Umbilical cord (tissue), 2 donors: ENCODE results near the gene SETDB2. TPM values are rescaled to one million over a fixed set of nuclear protein-coding genes. Genes with fewer than 3 reads are reported as not detected.

Experiments used
- DNase-seq: peaks from one replicate; pipeline ENCODE4 v3.0.0-alpha.2; 2015; ENCODE audit warnings: low spot score
- total RNA-seq: library from RNA; depleted of rRNA; stranded (reverse); fragments of >200 nt; gene quantifications from one replicate; pipeline ENCODE4 v1.2.3, GENCODE V29; 2014; ENCODE audit warnings: low replicate concordance; ENCODE audit not compliant: insufficient read depth

The SETDB2 gene, protein sequence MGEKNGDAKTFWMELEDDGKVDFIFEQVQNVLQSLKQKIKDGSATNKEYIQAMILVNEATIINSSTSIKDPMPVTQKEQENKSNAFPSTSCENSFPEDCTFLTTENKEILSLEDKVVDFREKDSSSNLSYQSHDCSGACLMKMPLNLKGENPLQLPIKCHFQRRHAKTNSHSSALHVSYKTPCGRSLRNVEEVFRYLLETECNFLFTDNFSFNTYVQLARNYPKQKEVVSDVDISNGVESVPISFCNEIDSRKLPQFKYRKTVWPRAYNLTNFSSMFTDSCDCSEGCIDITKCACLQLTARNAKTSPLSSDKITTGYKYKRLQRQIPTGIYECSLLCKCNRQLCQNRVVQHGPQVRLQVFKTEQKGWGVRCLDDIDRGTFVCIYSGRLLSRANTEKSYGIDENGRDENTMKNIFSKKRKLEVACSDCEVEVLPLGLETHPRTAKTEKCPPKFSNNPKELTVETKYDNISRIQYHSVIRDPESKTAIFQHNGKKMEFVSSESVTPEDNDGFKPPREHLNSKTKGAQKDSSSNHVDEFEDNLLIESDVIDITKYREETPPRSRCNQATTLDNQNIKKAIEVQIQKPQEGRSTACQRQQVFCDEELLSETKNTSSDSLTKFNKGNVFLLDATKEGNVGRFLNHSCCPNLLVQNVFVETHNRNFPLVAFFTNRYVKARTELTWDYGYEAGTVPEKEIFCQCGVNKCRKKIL
- 9.4 TPM for total RNA-seq

GRCh38 chr13:49443704-49444523 lies at the start of gene SETDB2, which contains the start of gene CAB39L:
Gene SETDB2 (plus strand): TSS chr13:49444274. CDS start chr13:49451894, 7,620 bp downstream.
Gene CAB39L (minus strand): TSS chr13:49444064. CDS start chr13:49382910, 61,154 bp downstream.
- peak; percentile 99 for DNase-seq

GRCh38 chr13:49395451-49395865 lies 48.6 kb upstream of the SETDB2 start:
- peak; percentile 20 for DNase-seq

GRCh38 chr13:49395878-49396380 lies 48.1 kb upstream of the SETDB2 start:
- no peak for DNase-seq

DNA sequence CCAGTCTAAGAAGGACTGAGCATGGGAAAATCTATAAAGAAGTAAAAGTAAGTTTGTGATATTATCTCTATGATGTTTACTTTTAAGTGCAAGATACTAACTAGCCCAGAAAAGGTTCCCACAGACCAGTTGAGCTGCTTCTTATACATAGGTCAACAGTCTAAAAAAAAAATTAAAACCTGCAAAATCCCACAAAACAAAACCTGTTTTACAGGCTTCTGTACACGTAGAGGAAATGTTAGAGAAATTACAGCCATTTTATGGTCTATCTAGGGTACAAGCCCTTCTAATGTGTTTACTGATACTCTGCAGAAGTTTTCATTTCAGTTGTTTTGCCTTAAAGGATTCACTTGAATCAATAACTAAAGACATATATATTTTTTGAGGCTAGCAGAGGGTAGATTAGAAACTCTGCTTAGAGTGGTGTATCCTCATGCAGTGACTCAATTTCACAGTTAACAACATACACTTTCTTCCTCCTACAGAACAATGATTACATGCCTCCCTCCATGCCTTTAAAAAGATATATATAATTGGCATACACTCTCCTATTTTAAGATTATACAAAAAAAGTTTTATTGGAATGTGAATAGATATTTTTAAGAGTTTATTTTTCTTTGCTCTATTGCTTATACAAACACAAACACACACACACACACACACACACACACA lies 44.1 kb upstream of the SETDB2 start:
- DNase-seq: peak; percentile 56

DNA sequence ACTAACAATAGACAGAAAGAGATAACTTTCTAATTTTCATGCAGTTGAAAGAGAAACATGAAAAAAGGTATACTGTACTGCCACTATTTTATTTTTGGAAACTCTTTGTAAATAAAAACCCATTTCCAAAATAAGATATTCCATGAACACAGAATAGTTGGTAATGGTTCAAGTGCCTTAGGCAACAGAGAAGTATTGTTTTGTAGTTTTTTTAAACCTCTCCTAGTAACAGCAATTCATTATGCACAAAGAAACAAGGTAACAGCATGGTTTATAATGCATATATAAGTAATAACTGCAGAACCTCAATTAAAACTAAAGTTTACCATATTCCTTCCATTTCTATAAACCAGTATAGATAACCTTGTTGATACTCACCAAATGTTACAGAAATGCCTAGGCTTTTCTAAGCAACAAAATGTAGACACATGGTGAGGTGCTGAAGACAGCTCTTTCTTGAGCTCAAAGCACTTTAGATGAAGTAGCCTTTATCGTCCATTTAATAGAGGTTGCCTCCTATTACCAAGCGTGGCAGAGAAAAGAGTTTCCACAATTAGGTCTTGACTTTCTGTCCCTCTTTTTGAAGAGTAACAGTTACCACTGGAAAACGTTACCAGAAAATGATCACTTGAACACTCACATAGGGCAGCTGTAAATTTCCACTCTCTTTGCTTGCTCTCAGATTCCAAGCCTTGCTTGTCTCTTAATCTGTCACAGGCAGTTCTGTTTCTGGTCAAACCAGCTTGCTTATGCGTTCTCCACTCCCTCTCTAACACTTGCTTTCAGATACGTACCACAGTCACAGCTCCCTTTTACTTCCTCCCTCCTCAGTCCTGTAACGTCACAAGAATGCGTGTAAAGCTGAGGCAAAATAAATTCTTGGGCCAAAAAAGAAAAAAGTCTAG lies 43.1 kb upstream of the SETDB2 start:
- DNase-seq: peak; percentile 91

GRCh38 chr13:49403996-49404702 lies 39.9 kb upstream of the SETDB2 start:
- no peak for DNase-seq

DNA sequence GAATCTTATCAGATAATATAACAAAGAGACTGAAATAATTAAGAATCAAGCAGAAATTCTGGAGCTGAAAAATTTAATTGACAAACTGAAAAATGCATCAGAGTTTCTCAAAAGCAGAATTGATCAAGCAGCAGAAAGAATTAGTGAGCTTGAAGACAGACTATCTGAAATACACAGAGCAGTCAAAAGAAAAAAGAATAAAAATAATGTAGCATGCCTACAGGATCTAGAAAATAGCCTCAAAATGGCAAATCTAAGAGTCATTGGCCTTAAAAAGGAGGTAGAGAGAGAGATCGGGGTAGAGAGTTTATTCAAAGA lies 39.4 kb upstream of the SETDB2 start:
- no peak for DNase-seq

- DNase-seq: no peak
Observed at GRCh38 chr13:49407068-49407467, 37.0 kb upstream of the SETDB2 start.

- DNase-seq: no peak
Observed at GRCh38 chr13:49407936-49408335, 36.1 kb upstream of the SETDB2 start.

- DNase-seq: no peak
Observed at GRCh38 chr13:49409008-49409407, 35.1 kb upstream of the SETDB2 start.

GRCh38 chr13:49410006-49410405 lies 34.1 kb upstream of the SETDB2 start:
- no peak for DNase-seq

DNA sequence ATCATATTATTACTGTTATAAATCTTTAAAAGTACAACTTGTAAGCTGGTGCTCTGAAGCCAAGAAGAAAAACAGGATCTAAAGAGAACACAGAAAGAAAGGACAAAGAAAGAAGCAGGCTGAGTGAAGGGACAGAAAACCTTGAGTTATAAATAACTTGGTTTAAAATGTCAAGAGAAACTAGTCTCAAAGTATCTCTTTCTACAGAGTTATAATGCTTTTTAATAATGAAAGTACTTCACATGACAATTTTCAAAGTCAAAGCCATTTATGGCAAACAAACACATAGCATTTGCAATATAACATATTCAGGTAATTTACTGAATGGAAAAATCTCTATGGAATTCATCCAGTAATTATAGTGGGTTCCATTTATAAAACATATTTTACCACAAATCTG lies 33.6 kb upstream of the SETDB2 start:
- DNase-seq: no peak

DNA sequence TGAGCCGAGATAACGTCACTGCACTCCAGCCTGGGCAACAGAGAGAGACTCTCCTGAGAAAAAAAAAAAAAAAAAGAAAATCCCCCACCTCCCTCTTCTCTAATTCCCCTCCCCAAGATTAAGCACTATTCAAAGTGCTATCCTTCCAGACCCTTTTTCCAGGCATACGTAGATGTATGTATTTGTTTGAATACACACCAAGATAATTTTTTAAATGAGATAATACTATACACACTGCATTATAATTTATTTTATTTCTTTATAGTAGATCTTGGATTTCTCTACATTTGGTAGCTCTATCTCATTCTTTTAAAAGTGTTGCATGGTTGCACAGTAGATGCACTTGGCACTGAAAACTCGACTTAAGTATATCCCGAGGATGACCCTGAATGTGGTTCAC lies 32.7 kb upstream of the SETDB2 start:
- DNase-seq: no peak

GRCh38 chr13:49412749-49413148 lies 31.3 kb upstream of the SETDB2 start:
- no peak for DNase-seq

DNA sequence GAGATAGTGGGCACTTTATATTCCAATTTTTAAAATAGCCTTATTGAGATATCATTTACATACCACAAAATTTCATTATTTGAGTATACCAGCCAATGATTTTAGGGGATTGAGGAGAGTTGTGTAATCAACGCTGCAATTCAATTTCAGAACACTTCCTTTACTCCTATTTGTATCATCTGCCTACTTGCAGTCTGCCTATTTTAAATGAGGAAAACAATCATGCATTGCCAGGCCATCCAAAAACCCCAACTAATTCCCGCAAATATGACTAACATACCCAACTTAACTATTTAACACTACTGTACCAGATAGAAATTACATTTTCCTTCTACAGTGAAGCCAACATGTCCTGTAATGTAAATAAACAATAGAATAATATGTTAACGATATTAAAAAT lies 26.9 kb upstream of the SETDB2 start:
- no peak for DNase-seq

DNA sequence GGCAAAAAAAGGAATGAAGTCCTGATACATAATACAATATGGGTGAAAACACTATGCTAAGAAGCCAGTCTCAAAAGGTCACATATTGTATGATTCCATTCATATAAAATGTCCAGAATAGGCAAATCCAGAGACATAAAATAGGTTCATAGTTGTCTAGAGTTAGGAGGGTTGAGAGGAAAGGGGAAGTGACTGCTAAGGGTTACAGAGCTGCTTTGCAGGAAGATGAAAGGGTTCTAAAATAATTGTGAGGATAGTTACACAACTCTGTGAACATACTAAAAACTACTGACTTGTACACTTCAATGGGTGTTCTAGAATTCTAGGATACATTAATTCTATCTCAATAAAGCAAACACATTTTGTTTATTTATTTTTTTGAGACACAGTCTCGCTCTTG lies 25.9 kb upstream of the SETDB2 start:
- DNase-seq: no peak

DNA sequence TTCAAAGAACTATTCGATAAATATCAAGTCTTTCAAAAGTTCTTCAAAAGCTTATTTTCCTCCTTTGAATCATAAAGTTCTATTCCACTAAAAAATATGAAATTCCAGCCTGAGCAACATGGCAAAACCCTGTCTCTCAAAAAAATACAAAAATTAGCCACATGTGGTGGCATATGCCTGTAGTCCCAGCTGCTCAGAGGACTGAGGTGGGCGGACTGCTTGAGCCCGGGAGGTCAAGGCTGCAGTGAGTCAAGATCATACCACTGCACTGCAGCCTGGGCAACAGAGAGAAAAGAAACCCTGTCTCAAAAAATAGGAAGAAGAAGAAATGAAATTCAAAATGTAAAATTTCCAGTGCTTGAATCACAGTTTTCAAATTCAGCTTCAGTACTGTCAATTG lies 24.8 kb upstream of the SETDB2 start:
- no peak for DNase-seq

- DNase-seq: no peak
Observed at GRCh38 chr13:49421391-49421790, 22.7 kb upstream of the SETDB2 start.

DNA sequence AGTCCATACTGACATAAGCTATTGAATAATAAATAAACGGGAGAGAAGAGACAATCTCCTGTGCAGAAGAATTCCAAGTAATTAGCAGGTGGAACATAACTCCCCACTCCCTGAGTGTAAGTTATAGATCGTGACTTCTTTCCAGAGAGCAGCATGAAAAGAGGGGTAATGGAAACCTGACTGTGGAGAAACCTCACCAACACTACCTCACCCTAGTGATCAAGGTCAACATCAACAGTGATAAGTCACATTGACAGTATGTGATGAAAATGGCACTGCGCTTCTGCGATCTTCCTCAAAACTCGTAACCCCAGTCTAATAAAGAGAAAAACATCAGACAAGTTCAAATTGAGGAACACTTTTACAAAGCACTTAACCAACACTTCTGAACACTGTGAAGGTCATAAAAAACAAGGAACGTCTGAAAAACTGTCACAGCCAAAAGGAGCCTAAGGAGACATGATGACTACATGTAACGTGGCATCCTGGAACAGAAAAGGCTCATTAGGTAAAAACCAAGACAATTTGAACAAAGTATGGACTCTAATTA lies 20.0 kb upstream of the SETDB2 start:
- no peak for DNase-seq
